ENCODE data around the gene STK38. TPM values are rescaled to one million over a fixed set of nuclear protein-coding genes. Genes with fewer than 3 reads are reported as not detected.

STK38 gene
- total RNA-seq, 1 experiment from 2014 or later = 53.3 TPM

DNA sequence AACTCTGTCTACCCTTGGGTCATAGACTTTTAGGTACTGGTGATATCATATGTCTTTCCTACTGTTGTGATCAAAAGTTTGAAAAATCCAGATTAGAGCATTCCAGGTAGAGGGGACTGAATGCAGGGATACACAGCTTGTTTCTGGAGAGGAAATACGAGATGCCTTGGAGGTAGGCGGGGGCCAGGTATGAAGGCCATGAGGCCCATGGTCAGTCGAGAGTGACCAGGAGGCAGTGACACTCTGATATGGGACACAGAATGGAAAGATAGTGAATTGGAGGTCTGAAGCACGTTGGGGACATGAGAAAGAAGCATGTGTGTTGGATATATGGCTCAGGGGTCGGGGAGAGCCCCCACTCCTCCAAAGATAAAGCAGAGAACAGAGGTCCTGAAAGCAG, 30.8 kb upstream of the STK38 start:
- H3K9me2 ChIP-seq (ENCODE audit: insufficient read depth) = no peaks in the 10 kb centered on the region
- no peaks in the 10 kb centered on the region for H3K27me3 ChIP-seq (ENCODE audit: insufficient read depth, low read depth)
- H3K79me2 ChIP-seq (ENCODE audit: low read depth) = no peaks in the 10 kb centered on the region
- H3F3A ChIP-seq (ENCODE audit: insufficient read depth, low read depth) = peaks cover 37% of the 10 kb centered on the region
- no peaks in the 10 kb centered on the region for H3K9me3 ChIP-seq (ENCODE audit: insufficient read depth, low read depth)
- peak overlapping the region; percentile 42; the same call in 1 of the 2 replicates for H2AFZ ChIP-seq
- peak overlapping the region; percentile 17; the same call in 1 of the 2 replicates for H3K4me3 ChIP-seq
- H3K4me2 ChIP-seq = peak overlapping the region; percentile 70
- no peaks in the 10 kb centered on the region for H3K36me3 ChIP-seq (ENCODE audit: low read depth)
- TF ChIP-seq EZH2 (IDR thresholded peaks at IDR 0.05; ENCODE audit: low read depth) = no peak
- TF ChIP-seq, protein P1, sequence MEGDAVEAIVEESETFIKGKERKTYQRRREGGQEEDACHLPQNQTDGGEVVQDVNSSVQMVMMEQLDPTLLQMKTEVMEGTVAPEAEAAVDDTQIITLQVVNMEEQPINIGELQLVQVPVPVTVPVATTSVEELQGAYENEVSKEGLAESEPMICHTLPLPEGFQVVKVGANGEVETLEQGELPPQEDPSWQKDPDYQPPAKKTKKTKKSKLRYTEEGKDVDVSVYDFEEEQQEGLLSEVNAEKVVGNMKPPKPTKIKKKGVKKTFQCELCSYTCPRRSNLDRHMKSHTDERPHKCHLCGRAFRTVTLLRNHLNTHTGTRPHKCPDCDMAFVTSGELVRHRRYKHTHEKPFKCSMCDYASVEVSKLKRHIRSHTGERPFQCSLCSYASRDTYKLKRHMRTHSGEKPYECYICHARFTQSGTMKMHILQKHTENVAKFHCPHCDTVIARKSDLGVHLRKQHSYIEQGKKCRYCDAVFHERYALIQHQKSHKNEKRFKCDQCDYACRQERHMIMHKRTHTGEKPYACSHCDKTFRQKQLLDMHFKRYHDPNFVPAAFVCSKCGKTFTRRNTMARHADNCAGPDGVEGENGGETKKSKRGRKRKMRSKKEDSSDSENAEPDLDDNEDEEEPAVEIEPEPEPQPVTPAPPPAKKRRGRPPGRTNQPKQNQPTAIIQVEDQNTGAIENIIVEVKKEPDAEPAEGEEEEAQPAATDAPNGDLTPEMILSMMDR (conservative IDR thresholded peaks at IDR 0.05) = no peak
- intact Hi-C loops (cut with micrococcal nuclease; ENCODE audit: unreplicated experiment) = loop anchor here (5.0 kb wide), 1 partner anchor 136 kb away; the partner anchor contains the start of genes KCTD20 and PXT1
- H3K27ac ChIP-seq = peak overlapping the region; percentile 73
- H4K20me1 ChIP-seq (ENCODE audit: insufficient read depth) = no peaks in the 10 kb centered on the region
- ChIA-PET POLR2A (ENCODE audit: unreplicated experiment) (interaction anchor here (0.6 kb wide), 2 partner anchors 20 to 28 kb away, joined by 3 to 15 read pairs; no protein-coding TSS in a partner anchor), CTCF (no interaction called here)
- peaks cover 64% of the 10 kb centered on the region for H3K4me1 ChIP-seq (replicated peaks; ENCODE audit: insufficient read depth)
- DNase-seq = no peak
- no TSS peak for BruUV-seq (replicated peaks)

- intact Hi-C loops (cut with micrococcal nuclease; ENCODE audit: unreplicated experiment) = loop anchor here (5.0 kb wide), 1 partner anchor 135 kb away; the partner anchor contains the start of genes KCTD20 and PXT1
- POLR2A ChIA-PET (ENCODE audit: unreplicated experiment) = interaction anchor here (0.5 to 1.0 kb wide), 9 partner anchors 18 to 227 kb away, joined by 3 to 15 read pairs (median 7); no protein-coding TSS in a partner anchor
- no TSS peak for BruUV-seq (replicated peaks)
These were observed 30.0 kb upstream of the STK38 start for GRCh38 chr6:36577301-36577700.

DNA sequence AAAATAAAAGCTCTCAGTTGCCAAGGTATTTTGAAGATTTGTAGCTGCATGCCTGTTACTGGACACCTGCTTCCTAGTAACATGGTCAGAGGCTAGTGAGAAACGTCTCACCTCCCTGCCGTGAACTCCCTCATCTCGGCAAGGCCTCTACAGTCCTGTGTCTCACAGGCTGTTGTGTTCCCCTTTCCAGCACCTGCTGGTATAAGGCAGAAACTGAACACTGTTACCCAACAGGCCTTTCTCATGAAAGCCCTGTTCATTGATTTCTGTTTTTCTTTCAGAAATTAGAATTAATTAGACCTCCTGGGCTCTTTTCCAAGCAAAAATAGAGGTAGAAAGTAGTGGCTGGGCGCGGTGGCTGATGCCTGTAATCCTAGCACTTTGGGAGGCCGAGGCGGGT, 29.3 kb upstream of the STK38 start:
- Histone ChIP-seq H4K20me1 (ENCODE audit: insufficient read depth) (no peaks in the 10 kb centered on the region), H3K79me2 (ENCODE audit: low read depth) (no peaks in the 10 kb centered on the region), H3K4me3 (no peak overlapping the region), H3K4me1 (replicated peaks; ENCODE audit: insufficient read depth) (peaks cover 63% of the 10 kb centered on the region), H3F3A (ENCODE audit: insufficient read depth, low read depth) (peaks cover 38% of the 10 kb centered on the region), H3K9me2 (ENCODE audit: insufficient read depth) (no peaks in the 10 kb centered on the region), H3K4me2 (peak overlapping the region; percentile 70), H3K27me3 (ENCODE audit: insufficient read depth, low read depth) (no peaks in the 10 kb centered on the region), H2AFZ (0 out of 2 replicates have a peak overlapping the region, but pooled peaks have one; percentile 24), H3K9me3 (ENCODE audit: insufficient read depth, low read depth) (no peaks in the 10 kb centered on the region), H3K36me3 (ENCODE audit: low read depth) (no peaks in the 10 kb centered on the region), H3K27ac (peak overlapping the region; percentile 73)
- TF ChIP-seq, protein P1 (conservative IDR thresholded peaks at IDR 0.05) = no peak
- no peak for TF ChIP-seq EZH2 (IDR thresholded peaks at IDR 0.05; ENCODE audit: low read depth)
- TSS peak; percentile 78 for BruUV-seq (replicated peaks)
- ChIA-PET POLR2A (ENCODE audit: unreplicated experiment) (interaction anchor here (1.0 kb wide), 1 partner anchor 30 kb away, joined by 12 read pairs; no protein-coding TSS in a partner anchor), CTCF (interaction anchor here (0.7 kb wide), 1 partner anchor 13 kb away, joined by 5 read pairs; no protein-coding TSS in a partner anchor)
- intact Hi-C loops (cut with micrococcal nuclease; ENCODE audit: unreplicated experiment) = loop anchor here (5.0 kb wide), 1 partner anchor 134 kb away; the partner anchor contains the start of genes KCTD20 and PXT1
- no peak for DNase-seq

More at GRCh38 chr6:36577301-36577700, 30.0 kb upstream of the STK38 start:
- CTCF ChIA-PET = interaction anchor here (0.6 kb wide), 2 partner anchors 89 to 548 kb away, joined by 3 to 4 read pairs; no protein-coding TSS in a partner anchor
- Histone ChIP-seq H3K4me3 (peak overlapping the region; percentile 17; the same call in 1 of the 2 replicates), H4K20me1 (ENCODE audit: insufficient read depth) (no peaks in the 10 kb centered on the region), H3K4me1 (replicated peaks; ENCODE audit: insufficient read depth) (peaks cover 68% of the 10 kb centered on the region), H3K27me3 (ENCODE audit: insufficient read depth, low read depth) (no peaks in the 10 kb centered on the region), H3K79me2 (ENCODE audit: low read depth) (no peaks in the 10 kb centered on the region), H3K9me3 (ENCODE audit: insufficient read depth, low read depth) (no peaks in the 10 kb centered on the region), H2AFZ (0 out of 2 replicates have a peak overlapping the region, but pooled peaks have one; percentile 42), H3F3A (ENCODE audit: insufficient read depth, low read depth) (peaks cover 37% of the 10 kb centered on the region), H3K27ac (peak overlapping the region; percentile 73), H3K36me3 (ENCODE audit: low read depth) (no peaks in the 10 kb centered on the region), H3K4me2 (peak overlapping the region; percentile 70), H3K9me2 (ENCODE audit: insufficient read depth) (no peaks in the 10 kb centered on the region)
- no peak for TF ChIP-seq EZH2 (IDR thresholded peaks at IDR 0.05; ENCODE audit: low read depth)
- TF ChIP-seq, protein P1 (conservative IDR thresholded peaks at IDR 0.05) = no peak
- peak; percentile 85 to 97 for DNase-seq
